ENCODE data around the gene LNX1.
"Not testable (repeated sequence)": the region's sequence is repeated elsewhere in the genome, so short reads cannot be mapped to it uniquely, and the experiment has no call there.

The LNX1 gene

GRCh38 chr4:53489279-53489889, 101.9 kb downstream of the LNX1 start:
- DNase-seq: no peak

- DNase-seq: no peak
These were observed 103.5 kb downstream of the LNX1 start for GRCh38 chr4:53487766-53488165.

DNA sequence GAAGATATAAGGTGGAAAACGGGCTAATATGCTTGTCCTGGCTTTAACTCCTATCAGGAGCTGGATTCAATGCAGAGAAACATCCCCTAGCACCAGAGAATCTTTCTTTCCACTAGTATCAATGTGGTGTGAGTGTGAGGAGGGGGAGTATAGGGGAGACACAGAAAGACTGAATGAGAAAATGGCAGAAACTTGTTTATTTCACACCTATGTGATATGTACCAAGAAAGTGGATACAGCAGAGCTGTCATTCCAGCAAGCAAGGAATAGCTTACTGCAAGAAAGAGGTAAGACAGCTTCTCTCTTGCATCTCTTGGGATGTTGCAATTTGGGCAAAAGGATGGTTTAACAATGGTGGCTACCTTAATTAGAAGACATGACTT, 105.6 kb downstream of the LNX1 start:
- DNase-seq: no peak

GRCh38 chr4:53484911-53485657, 106.2 kb downstream of the LNX1 start:
- no peak for DNase-seq

GRCh38 chr4:53483250-53483649, 108.0 kb downstream of the LNX1 start:
- DNase-seq: no peak

DNA sequence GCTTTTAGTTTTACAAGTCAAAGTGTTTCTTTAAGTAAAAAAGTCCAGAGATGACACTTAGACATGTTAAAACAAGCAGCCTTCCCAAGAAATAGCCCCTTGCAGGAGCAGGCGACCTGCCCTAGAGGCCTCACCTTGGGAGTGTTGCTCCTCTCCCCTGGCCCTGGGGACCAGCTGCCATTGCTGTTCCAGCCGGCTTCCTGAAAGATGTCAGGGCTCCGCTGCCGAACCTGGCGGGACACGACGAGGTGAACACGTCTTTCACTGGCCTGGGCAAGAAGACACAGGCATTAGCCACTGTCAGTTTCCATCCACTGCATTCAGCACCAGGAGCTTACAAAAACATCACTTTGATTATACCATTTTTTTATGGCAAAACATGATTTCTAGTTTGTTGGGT, 109.7 kb downstream of the LNX1 start:
- no peak for DNase-seq

- no peak for DNase-seq
These were observed 110.4 kb downstream of the LNX1 start for GRCh38 chr4:53480909-53481308.

- no peak for DNase-seq
These were observed 111.4 kb downstream of the LNX1 start for GRCh38 chr4:53479736-53480525.

GRCh38 chr4:53478671-53479456, 112.4 kb downstream of the LNX1 start:
- DNase-seq: peak; percentile 37 to 72

DNA sequence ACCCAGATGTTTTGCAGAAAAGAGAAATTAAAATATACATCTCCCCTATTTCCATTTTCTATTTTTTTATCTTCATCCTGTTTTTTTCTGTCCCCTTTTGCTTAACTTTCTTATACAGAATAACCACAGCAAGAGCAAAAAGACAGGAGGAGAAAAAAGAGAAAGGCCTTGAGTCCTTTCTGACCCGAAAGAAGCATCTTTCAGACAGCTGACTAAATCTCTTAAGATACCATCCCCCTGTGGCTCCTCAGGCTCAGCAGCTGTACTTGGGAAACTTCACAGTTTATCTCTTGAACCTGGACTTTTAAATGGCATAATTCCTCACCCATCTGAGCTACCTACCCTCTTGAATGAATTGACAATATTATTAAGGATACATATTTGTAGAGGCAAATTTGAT, 113.7 kb downstream of the LNX1 start:
- peak in 1 of 2 experiments; percentile 9 for DNase-seq

DNA sequence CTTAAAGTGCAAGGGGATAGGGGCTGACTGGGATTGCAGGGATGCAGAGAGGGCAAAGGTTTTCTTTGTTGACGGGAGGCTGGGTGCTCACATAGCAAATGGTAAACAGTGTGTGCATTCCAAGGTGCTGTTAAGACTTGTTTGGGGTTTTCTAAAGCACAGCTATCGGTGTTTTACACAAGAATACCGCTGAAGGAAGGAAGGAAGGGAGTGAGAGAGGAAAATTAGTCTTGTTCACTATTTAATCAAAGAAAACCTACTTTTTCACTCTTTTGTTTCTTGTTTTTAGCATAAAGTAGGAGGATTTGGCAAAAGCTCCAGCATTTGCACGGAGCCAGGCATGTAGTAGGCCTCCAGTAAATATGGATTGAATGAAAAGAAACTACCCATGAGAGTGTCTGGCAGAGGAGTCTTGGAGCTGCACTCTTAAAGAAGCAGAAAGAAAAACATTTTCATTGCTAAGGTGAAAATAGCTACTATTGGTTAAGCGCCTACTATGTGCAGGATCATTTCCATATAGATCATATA, 114.2 kb downstream of the LNX1 start:
- DNase-seq: no peak

- no peak for DNase-seq
These were observed 114.9 kb downstream of the LNX1 start for GRCh38 chr4:53476232-53477037.

- DNase-seq: not testable (repeated sequence)
These were observed 124.7 kb downstream of the LNX1 start for GRCh38 chr4:53466576-53466975.

DNA sequence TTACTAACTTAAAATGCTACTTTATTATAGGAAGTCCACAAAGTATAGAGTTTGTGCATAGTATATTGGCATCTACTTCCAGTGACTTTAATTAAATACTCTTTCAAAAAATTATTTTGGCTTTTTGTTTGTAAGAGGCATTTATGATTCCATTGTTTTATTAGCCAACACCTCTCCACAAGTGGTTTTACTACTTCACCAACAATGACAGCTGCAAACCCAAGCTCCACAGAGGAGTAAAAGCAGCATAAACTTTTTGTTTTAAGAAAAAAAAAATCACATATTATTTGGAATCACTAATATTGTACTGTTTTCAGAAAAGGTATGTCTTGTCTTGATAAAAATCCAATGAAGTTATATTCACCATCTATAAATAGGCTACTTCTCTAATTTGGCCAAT, 125.4 kb downstream of the LNX1 start:
- no peak for DNase-seq

DNA sequence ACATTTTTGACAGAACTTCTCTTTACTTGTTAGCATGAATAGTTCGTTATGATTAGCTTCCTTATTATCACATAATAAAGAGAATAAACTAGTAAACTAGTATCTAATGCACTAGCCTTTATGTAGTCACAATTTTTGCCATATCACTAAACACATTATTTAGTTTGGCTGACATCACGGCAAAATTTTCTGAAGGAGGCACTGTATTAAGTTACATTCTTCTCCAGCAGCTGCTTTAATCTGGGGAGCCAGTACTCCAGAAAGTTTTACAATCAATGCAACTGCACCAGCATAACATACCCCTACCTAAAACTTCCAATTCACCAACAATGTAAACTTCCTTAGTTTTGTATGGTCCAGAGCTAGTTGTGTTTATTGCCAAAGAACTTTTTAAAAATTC, 126.0 kb downstream of the LNX1 start:
- DNase-seq: no peak

DNA sequence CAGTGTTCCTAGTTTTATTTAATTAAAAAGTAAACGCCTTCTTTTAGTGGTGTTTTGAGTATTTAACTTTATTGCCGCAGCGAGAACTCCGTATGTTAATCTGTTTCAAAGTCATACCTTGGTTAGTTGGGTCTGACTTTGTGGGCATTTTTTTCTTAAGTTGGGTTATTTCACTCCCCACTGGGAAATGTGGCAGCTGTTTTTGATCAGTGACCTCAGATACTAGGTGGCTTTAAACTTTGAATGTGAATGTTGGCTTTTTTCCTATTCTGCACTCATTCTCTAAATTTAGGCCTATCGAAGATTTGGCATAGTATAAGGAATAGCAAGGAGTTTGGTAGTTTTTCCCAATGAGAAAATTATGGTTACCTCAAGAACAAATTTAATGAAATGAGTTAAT, 127.9 kb downstream of the LNX1 start:
- no peak for DNase-seq

DNA sequence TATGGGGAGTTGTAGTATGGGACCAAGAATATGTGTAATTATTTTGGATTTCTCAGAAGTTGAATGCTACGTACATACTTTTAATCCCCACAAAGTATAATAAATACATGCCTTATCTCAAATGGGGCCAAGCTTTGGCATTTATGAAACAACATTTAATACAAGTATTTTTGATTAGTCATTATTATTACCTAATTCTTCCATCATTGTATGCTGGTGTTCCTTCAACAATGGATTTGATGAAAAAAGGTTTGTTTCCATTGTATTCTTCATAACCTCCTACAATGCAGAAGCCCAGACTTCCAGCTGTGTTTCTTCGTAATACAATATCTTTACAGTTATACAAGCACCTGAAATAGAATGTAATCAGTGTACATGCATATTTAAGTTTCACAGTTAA, 130.0 kb downstream of the LNX1 start:
- no peak for DNase-seq

- DNase-seq: no peak
These were observed 131.7 kb downstream of the LNX1 start for GRCh38 chr4:53459548-53459947.

- no peak for DNase-seq
These were observed 135.1 kb downstream of the LNX1 start for GRCh38 chr4:53456178-53456577.

GRCh38 chr4:53455766-53456165, 135.5 kb downstream of the LNX1 start:
- DNase-seq: no peak

- DNase-seq: no peak
These were observed 137.9 kb downstream of the LNX1 start for GRCh38 chr4:53453385-53453784.

GRCh38 chr4:53450773-53451172, 140.5 kb downstream of the LNX1 start:
- no peak for DNase-seq

Measured in NCI-H526 (cell line).